H7 (cell line): ENCODE data around the gene MLLT1. TPM values are rescaled to one million over a fixed set of nuclear protein-coding genes. Genes with fewer than 3 reads are reported as not detected.

Experiments
- DNase-seq: peaks from one replicate; pipeline ENCODE4 v3.0.0; 2012
- H3K27me3 ChIP-seq: 2 replicates; pipeline ENCODE4 v1.6.0; 2011; ENCODE audit warnings: mild to moderate bottlenecking, low read length; ENCODE audit not compliant: control insufficient read depth, insufficient read depth
- H3K36me3 ChIP-seq: replicated peaks from 2 replicates; pipeline ENCODE4 v1.5.1; 2011; ENCODE audit warnings: low read length; ENCODE audit not compliant: control insufficient read depth, insufficient read depth
- H3K4me3 ChIP-seq: 2 replicates; pipeline ENCODE4 v1.5.1; 2011; ENCODE audit warnings: low read depth, mild to moderate bottlenecking, control low read depth, low read length, moderate library complexity; ENCODE audit not compliant: insufficient read depth
- total RNA-seq: library from RNA; depleted of rRNA; stranded (reverse); fragments of >200 nt; shearing (Covaris generic); gene quantifications from 2 replicates; pipeline ENCODE4 v1.2.3, GENCODE V29; 2014

MLLT1 gene
- total RNA-seq, 1 experiment from 2014 or later, result 17.3 TPM

- Histone ChIP-seq H3K4me3 (no peak overlapping the region), H3K27me3 (no peaks in the 10 kb centered on the region), H3K36me3 (no peaks in the 10 kb centered on the region; the same call in none of the 2 replicates)
- DNase-seq, result peak; percentile 71
These were observed 51.1 kb downstream of the MLLT1 start for GRCh38 chr19:6228551-6229215.

DNA sequence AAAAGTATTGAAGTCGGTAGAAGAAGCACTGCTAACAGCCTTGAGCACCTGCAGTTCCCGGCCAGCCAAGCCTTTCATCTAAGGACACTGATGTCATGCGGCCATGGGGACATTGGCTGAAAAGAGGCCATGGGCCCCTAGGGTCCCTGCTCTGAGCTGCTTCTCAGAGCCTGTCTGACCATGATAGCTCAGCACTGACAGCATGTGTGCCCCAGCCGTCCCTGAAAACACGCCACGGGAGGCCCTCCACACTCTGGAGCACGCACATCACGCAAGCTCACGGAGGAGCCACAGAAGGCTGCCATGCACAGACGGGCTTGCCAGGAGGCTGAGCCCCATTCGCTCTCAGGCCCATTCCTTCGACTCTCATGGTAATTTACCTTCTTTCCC lies 51.8 kb downstream of the MLLT1 start:
- H3K27me3 ChIP-seq, result no peaks in the 10 kb centered on the region
- peak; percentile 62 for DNase-seq
- no peak overlapping the region for H3K4me3 ChIP-seq
- H3K36me3 ChIP-seq, result no peaks in the 10 kb centered on the region; the same call in none of the 2 replicates

DNA sequence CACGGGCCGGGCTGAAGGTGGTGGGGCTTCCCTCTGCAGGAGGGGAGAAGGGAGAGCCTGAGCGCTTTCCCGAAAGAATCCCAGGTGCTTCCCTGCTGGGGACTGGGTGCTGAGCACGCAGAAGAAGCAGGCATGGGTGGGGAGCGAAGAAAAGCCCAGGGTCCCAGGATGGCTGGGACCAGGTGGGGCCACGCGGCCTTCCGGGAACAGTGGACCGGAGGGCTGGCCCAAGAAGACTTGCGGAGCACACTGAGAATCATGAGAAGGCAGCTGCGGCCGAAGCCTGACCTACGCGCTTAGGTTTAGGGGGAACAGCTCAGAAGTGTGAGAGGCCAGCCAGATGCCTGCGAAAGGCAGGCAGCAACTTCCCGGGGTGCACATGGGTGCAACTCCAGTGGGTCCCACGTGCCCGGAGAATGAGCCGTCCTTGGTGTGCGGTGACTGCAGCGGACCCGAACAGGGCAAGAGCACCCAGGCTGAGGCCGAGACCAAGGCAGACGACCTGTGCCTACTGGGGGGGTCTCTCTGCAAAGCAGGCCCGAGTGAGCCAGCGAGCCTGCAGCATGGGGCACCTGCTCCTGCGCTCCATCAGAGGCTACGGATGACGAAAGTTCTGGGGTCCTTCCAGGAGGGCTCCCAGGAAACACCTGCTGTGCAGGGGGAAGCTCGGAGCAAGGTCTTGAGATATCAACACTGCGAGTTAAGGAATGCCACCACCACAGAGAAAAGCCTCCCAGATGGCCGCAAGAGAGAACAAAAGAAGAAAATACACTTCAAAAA lies 52.4 kb downstream of the MLLT1 start:
- H3K36me3 ChIP-seq, result no peaks in the 10 kb centered on the region; the same call in none of the 2 replicates
- H3K27me3 ChIP-seq, result no peaks in the 10 kb centered on the region
- DNase-seq, result peak; percentile 62
- no peak overlapping the region for H3K4me3 ChIP-seq

DNA sequence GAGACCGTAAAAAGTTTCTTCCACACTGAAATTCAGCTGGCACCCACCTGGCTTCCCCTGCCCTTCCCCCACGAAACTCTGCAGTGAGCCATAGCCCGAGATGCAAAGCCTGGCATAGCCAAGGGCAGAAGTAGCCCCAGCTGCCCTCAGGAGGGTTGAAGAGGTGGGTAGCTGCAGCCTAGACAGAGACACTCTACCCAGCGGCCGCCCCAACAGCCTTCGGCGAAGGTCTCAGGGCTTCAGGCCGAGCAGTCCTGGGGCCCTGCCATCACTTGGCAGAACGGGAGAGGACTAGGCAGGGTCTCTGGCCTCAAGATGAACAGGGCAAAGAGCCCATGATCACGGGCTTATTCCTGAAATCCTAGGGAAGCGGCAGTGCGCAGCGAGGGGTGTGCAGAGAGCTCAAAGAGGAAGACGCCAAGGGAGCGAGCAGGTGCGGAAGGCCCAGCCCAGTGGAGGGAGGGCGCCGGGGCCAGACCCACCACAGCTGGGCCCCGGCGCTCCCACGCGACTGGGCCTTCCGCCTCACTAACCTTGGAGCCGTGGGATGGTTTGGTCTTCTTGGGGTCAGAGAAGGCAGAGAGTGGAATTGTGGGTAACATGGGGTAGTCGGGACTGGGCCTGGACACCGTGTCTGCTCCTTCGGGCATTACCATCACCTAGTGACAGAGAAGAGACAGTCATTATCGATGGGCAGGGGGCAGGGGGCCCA lies 53.2 kb downstream of the MLLT1 start:
- peaks cover 2% of the 10 kb centered on the region for H3K36me3 ChIP-seq

GRCh38 chr19:6226012-6226411 lies 53.8 kb downstream of the MLLT1 start:
- Histone ChIP-seq H3K27me3 (no peaks in the 10 kb centered on the region), H3K4me3 (no peak overlapping the region), H3K36me3 (peaks cover 2% of the 10 kb centered on the region)
- peak; percentile 43 for DNase-seq

More for the DNA sequence above, 53.2 kb downstream of the MLLT1 start:
- Histone ChIP-seq H3K27me3 (no peaks in the 10 kb centered on the region), H3K4me3 (no peak overlapping the region)
- peak; percentile 52 for DNase-seq

- no peak for DNase-seq
- no peaks in the 10 kb centered on the region for H3K27me3 ChIP-seq
- no peak overlapping the region for H3K4me3 ChIP-seq
- H3K36me3 ChIP-seq, result peaks cover 2% of the 10 kb centered on the region
These were observed 54.4 kb downstream of the MLLT1 start for GRCh38 chr19:6225232-6225865.

DNA sequence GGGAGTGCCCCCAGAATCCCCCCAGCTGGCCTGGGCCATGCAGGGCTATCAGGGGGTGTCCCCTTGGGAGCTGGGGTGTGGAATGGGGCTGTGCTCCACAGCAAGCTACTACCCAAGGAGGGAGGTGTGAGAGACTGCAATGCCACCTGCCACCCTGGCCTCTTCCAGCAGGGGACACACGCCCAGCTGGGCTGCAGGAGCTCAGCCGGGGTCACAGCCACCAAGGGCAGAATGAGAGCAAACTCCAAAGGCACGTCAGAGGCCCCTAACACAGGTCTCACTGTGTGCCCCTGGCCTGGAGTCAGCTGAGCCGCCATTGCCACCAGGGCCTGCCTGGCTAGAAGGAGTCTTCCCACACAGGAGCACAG lies 55.5 kb downstream of the MLLT1 start:
- Histone ChIP-seq H3K27me3 (no peaks in the 10 kb centered on the region), H3K36me3 (peaks cover 2% of the 10 kb centered on the region), H3K4me3 (no peak overlapping the region)
- no peak for DNase-seq

GRCh38 chr19:6223461-6224307 lies 56.1 kb downstream of the MLLT1 start:
- no peak for DNase-seq
- Histone ChIP-seq H3K36me3 (peaks cover 2% of the 10 kb centered on the region), H3K27me3 (no peaks in the 10 kb centered on the region), H3K4me3 (no peak overlapping the region)

- Histone ChIP-seq H3K27me3 (no peaks in the 10 kb centered on the region), H3K36me3 (peaks cover 2% of the 10 kb centered on the region), H3K4me3 (no peak overlapping the region)
- no peak for DNase-seq
These were observed 56.9 kb downstream of the MLLT1 start for GRCh38 chr19:6222884-6223283.

DNA sequence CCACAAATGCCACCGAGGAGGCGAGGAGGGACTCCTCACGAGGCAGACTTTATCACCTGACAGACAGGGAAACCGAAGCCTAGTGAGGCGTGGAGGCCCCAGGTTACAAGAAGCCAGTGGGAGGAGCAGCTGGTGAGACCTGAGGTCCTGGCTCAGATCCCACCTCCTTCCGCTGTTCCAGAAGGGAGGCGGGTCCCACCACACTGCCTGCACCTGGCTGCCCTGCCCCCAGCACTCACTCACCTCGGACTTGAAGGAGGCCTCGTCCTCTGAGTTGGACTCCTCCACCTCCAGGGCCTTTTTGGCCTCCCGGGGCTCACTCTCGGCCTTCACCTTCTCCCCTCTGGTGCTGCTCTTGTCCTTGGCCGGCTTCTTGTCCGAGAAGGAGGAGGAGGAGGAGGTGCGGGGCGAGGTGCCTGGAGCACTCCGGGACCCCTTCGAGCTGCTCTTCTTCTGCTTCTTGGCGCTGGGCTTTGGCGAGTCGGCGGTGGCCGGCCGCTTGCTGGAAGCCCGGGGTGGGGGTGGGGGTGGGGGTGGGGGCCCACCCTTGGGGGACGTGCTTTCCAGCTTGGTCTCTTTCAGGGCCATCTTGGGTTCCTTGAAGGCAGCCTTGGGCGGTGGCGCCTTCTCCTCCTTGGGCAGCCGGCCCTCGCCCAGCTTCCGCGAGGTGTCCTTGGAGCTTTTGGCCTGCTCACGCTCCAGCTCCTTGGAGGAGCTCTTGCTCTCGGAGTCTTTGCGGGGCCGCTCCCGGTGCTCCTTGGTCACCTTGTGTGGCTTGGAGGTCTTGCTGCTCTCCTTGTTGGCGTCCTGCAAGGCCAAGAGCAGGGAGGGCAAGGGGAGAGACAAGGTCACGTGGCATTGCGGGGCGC lies 57.7 kb downstream of the MLLT1 start:
- H3K27me3 ChIP-seq, result no peaks in the 10 kb centered on the region
- no peak overlapping the region for H3K4me3 ChIP-seq
- H3K36me3 ChIP-seq, result peaks cover 2% of the 10 kb centered on the region
- no peak for DNase-seq

GRCh38 chr19:6221220-6221877 lies 58.4 kb downstream of the MLLT1 start:
- Histone ChIP-seq H3K4me3 (no peak overlapping the region), H3K27me3 (no peaks in the 10 kb centered on the region), H3K36me3 (peaks cover 2% of the 10 kb centered on the region)
- DNase-seq, result no peak

GRCh38 chr19:6220385-6221191 lies 59.2 kb downstream of the MLLT1 start:
- DNase-seq, result no peak
- Histone ChIP-seq H3K27me3 (no peaks in the 10 kb centered on the region), H3K36me3 (peaks cover 2% of the 10 kb centered on the region; the same call in 1 of the 2 replicates), H3K4me3 (no peak overlapping the region)
